COR-L47 (cell line): ENCODE results near the gene CCDC157.
A peak's percentile ranks its signal among the peaks of the same experiment; 100 is the strongest.

Experiments used
- DNase-seq: peaks from one replicate; lab custom pipeline; 2025; lab: John Stamatoyannopoulos, UW

CCDC157 gene

DNA sequence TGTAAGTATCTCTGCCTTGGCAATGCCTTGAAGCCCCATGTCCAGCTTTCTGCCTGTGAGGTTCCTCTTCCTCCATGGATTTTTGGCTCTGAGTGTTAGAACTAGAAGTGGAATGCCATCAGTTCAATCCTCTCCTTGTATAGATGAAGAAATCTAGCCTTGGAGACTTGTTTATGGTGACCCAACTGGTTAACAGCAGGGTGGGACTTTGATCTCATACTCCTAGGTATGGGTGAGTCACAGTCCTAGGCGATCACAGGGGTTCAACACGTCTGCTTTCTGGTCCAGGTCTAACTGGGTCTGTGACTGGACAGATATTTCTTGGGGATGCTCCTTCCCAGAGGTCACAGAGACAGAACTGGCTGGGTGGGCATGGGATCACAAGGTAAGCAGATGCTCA lies 59.6 kb downstream of the CCDC157 start:
- no peak for DNase-seq

DNA sequence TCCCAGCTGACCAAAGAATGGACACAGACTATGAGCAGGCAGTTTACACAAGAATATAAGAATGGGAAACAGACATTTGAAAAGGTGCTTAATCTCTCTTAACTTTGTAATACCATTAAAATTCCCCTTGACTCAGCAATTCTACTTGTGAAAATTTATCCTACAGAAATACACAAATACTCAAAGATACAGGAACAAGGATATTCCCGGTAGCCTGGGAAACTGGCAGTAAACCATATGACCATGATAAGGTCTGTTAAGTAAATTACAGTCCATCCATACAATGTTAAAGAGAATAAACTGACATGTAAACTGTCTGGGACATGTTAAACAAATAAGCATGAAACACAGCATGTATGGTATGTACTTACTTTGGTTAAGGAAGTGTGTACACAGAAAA lies 60.0 kb downstream of the CCDC157 start:
- no peak for DNase-seq

DNA sequence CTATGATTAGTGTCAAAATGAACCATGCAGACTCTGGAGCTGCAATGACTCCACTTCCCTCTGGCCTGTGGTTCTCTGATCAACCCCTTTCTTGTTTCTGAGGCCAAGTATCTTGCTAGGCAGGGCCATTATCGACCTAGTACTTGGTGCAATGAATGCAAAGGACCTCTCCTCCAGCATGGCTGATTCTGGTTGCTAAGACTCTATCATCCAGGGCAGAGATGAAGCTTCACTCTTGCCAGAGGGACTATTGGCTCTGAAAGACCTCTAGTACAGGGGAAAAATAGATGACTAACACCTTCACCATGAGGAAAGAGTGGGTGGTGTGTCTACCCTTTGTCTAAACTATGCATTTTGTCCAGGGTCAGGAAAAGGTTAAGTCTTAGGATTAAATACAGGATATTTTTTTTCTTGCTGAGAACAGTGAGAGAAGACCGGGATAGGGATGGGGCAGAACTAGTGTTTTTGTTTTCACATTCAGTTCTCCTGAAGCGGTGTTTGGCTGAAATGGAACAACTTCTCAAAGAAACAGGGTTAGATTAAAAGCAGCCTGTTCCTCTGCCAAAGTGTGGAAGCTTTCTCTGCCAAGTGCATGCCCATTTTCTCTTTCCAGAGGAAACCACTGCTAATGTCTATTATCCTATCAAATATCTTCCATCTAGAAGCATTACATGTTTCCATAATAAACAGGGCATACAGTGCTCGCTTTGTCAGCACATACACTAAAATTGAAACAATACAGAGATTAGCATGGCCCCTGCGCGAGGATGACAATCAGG lies 63.7 kb downstream of the CCDC157 start:
- DNase-seq, result no peak

DNA sequence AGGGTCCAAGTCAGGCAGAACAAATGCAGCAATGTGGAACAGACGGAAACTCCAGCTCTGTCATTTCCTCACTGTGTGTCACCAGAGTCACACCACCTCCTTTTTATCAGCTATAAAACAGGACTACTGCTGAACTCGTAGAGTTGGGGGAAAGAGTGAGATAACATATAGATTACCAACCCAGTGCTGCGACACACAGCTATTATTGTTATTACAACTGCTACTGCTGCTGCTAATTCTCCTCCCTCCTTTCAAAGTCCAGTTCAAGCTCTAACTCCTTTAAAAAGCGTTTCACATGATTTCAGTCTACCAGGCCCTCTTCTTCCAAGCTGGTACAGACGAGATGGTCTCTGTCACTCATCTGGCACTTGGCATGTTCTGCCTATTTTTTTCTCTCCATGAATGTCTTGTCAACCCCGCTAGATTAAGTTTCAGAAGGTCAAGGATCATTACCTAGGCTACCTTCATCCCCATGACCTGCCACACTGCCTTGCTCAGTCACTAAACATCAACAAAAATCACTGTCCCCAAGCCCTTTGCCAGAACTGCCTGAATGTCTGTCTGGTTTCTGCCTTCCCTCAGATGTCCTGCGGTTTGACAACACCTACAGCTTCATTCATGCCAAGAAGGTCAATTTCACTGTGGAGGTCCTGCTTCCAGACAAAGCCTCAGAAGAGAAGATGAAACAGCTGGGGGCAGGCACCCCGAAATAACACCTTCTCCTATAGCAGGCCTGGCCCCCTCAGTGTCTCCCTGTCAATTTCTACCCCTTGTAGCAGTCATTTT lies 65.1 kb downstream of the CCDC157 start:
- DNase-seq, result no peak

DNA sequence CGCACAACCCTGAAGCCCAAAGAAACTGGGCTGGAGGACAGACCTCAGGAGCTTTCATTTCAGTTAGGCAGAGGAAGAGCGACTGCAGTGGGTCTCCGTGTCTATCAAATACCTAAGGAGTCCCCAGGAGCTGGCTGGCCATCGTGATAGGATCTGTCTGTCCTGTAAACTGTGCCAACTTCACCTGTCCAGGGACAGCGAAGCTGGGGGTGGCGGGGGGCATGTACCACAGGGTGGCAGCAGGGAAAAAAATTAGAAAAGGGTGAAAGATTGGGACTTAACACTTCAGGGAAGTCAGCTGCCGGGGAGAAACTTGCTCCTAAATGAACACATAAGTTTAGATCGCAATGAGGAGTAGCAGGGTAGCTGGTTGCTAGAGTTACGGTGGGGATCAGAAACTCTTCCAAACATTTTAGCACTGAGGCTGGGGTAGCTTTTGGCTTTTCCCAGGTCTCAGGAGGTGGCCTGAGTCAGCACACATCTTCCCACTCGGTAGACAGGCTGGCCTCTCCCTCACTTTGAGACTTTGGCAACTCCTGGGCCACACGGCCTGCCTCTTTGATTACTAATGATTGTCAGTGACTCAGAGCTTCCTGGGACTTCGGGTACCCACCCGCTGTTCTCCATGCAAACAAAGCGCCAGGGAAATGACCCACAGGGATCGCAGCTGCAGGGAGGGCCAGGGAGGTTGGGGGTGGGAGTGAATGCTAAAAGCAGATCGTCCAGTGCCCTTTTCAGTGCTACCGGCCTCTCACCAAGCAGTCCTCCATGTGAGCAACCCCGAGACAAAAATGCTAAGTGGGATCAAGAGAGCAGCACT lies 65.9 kb downstream of the CCDC157 start:
- peak; percentile 79 for DNase-seq

DNA sequence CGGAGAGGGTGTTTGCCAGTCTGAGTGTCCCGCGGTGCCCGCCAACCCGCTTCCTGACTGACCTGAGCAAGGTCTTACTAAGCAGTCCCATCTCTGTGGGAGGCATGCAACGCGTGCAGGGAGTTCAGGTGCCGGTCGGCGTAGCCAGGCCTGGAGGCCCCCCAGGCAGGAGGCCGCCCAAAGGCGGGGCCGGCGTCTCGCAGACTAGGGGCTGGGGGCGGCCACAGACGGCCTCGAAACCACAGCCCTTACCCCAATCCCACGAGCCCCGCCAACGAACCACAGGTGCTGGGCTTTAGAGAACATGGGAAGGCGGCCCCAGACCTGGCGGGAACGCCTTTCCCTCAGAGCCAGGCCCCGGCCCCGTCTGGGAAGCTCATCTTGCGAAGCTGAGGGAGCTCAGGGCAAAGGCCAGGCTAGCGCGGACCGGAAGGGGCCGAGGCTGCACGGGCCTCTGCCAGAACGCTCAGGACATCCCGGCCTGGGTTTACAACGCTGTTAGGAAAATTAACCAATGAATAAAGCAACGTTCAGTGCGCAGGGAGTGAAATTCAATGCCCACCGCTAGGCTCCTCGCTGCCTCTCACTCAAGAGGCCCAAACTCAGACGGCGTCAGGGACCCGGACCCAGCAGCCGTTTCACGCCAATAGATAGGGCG lies 66.6 kb downstream of the CCDC157 start:
- peak; percentile 72 for DNase-seq

DNA sequence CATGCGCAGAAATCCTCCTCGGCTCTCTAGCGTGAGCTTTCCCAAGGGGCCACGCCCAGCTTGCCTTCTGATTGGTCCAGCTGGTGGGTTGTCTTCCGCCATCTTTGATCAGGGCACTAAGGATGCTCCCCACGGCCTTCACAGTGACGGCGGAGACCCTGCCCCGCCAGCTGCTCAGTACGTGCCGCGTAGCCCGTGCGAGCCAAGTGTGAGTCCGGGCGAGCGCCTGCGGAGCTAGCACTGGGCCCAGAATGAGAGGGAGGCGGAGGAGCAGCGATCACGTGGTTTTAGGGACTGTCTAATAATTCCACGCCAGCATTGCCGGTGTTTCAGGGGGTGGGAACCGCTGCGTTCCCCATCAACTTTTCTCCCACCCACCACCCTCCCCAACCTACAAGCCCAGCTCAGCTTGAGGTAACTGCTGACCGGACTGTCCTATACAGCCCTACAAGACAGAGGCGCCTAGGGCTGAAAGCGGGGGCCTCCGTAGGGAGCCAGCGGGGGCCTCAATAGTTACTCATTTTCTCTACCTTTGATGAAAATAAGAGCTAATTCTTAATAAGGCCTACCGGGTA lies 67.2 kb downstream of the CCDC157 start:
- peak; percentile 100 for DNase-seq

DNA sequence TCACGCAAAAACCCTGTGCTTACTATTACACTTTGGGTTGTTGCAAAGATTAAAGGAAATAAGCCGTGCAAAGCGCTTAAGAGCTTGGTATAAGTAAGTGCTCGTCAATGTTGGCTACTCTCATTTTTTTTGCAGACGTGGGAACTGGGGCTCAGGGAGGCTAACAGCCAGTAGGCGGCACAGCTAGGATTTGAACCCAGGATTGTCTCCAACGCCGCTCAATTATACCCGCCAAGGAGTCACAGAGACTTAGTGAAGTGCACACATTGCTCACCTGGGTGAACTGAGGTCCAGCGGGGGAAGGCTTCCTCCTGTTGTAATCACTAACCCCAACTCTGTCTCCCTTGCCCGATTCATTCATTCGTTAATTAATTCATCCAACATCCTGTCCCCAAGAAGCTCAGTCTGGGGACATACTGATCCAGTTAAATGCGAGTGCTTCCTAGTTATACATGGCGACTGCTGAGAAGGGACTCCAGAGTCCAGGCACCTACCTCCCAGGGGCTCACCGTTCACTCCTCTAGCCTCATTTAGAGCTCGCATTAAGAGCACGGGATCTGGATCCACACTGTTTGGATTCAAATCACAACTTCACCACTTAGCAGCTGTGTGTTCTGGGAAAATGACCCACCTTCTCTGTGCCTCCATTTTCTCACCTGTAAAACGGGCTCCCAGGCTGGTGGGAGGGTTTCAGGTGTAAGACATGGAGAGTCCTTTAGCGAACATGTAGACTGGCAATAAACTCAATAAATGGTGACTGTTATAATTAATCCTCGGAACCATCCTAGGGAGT lies 67.9 kb downstream of the CCDC157 start:
- no peak for DNase-seq

DNA sequence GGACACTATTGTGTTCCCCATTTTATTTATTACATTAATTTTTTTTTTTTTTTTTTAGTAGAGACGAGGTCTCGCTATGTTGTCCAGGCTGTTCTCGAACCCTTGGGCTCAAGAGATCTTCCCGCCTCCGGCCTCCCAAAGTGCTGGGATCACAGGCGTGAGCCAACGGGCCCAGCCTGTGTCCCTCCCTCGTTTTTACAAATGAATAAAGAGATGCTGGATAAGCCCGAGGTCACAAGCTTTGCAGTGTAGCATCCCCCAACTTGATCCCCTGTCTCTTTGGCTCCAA lies 68.5 kb downstream of the CCDC157 start:
- no peak for DNase-seq

DNA sequence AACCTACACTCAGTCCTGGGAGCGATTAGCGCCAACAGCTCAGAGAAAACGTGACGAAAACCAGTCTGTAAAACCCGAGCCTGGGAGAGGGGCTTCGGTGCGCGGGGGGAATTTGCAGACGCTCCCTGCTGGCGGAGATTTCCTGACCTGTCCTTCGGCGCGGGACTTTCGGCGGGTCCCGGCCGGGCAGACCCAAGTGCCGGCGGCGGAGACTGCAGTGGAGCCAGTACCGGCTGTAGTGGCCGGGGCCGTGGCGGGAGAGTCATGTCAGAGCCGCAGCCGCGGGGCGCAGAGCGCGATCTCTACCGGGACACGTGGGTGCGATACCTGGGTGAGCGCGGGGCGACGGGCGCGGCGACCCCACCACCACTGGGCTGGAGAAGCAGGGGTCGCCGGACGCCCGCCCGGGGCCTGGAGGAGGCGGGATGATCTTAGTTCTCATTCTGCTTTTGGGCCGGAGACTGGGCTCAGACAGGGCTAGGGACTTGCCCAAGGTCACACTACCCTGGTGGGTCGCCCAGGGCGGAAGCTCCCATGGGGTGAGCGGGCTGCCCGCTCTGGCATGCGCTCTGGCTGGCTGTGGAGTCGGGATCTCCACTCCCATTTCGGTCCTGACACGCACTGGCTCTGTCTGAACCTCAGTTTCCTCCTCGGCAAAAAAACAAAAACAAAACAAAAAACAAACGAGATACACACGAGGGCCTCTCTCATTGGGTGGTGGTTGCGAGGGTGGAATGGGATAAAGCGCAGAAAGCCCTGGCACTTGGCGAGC lies 69.0 kb downstream of the CCDC157 start, which contains the start of gene MTFP1:
Gene MTFP1, plus strand, starts transcription at position 153 of the 772 bp plus-strand sequence. Its CDS starts 112 bp downstream, at position 265.
- peak; percentile 41 for DNase-seq
